Measurements from ENCODE around the gene DLG5. TPM values are rescaled to one million over a fixed set of nuclear protein-coding genes. Genes with fewer than 3 reads are reported as not detected.

Gene DLG5
- total RNA-seq, 1 donor from 2014 or later, result 1.1 TPM

DNA sequence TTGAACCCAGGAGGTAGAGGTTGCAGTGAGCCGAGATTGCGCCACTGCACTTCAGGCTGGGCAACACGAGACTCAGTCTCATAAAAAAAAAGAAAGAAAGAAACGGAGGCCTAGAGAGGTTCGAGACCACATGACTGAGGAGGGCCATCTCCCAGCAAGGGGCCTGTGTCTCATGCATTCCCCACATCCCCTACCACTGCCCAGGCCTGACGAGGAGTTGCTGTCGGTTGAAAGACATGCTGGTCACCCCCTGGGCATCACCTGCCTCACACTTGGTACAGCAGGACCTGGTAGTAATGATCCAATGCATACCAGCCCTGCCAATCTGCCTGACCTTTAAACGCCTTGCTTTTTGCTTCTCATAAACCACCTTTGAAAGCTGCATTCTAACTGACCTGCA is 85.9 kb downstream of the DLG5 start:
- Mint-ChIP-seq H3K4me1 (peaks cover 8% of the 10 kb centered on the region), H3K36me3 (ENCODE audit: low read depth) (no peaks in the 10 kb centered on the region), H3K4me3 (no peak overlapping the region), H3K27me3 (no peaks in the 10 kb centered on the region), H3K9me3 (no peaks in the 10 kb centered on the region), H3K27ac (no peak overlapping the region)
- TF ChIP-seq CTCF (IDR thresholded peaks at IDR 0.05), result no peak
- ChIA-PET POLR2A (no interaction called here), CTCF (no interaction called here)
- intact Hi-C loops (cut with micrococcal nuclease), result no loop called here
- DNase-seq, result no peak
- ATAC-seq (ENCODE audit: low read depth), result no peak

DNA sequence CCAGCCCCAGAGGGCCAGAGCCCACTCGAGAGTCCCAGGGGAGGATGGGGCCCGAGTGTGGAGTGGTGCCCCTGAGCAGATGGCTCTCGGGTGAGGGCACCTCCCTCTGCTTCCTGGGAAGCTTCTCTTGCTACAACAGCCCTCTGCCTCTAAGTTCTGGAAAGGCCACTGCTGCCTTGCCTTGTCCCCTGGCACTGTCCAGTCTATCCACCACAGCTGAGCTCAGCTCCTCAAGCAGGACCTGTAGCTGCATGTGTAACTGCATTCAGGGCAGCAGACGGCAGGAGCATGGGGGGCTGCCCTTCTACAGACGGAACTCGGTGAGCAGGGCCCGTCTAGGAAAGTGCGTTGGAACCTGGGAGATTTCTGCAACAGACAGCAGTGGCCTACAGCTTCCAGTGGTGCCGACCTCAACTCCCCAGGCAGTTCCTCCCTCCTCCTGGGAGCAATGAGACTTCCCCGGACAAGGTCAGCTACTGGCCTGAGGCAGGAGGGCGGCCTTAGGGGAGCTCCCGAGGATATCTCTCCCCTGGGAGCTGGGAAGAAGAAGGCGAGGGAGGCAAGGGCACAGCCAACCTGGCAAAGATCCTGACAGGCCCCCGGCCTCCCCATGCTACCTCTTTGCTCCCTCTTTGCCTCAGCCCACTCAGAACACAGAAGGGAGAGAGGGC is 88.5 kb downstream of the DLG5 start:
- no peak for ATAC-seq (ENCODE audit: low read depth)
- Mint-ChIP-seq H3K4me3 (no peak overlapping the region), H3K36me3 (ENCODE audit: low read depth) (no peaks in the 10 kb centered on the region), H3K9me3 (no peaks in the 10 kb centered on the region), H3K27me3 (no peaks in the 10 kb centered on the region), H3K27ac (no peak overlapping the region), H3K4me1 (peaks cover 8% of the 10 kb centered on the region)
- DNase-seq, result no peak
- TF ChIP-seq CTCF (IDR thresholded peaks at IDR 0.05), result no peak
- CTCF ChIA-PET, result interaction anchor here (1.7 kb wide), 1 partner anchor 118 kb away, joined by 6 read pairs; no protein-coding TSS in a partner anchor
- POLR2A ChIA-PET, result no interaction called here
- intact Hi-C loops (cut with micrococcal nuclease), result loop anchor here (1.0 to 2.0 kb wide), 3 partner anchors 119 to 191 kb away; partner anchors contain the start of gene POLR3A

DNA sequence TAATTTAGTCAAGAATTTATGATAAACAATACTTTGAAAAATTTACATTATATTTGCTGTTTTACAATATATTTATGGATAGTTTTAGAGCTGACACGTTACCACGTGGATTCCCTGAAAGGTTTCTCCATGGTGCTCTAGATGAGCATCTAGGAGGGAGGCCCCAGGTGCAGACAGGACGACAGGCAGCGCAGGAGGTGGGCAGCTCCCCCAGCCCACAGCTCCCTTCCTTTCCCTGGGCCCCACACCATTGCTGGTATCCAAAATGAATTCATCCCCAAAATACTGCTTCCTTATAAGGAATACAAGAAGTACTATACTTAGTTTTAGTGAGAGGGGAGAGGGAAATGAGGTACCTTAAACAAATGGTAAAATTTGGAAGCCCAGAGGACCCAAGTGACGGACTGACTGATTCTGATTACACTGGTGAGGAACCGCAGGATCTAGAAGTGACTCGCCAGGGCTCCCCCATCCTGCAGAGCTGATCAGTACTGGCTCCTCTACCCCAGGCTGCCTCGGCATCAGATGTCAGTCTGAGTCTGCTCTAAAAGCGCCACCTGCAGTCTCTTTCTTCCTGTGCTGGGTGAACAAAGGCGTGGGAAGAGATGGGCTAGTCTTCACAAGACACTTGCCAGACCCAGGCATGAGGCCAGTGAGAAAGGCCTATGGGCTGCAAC is 89.2 kb downstream of the DLG5 start:
- POLR2A ChIA-PET, result no interaction called here
- ATAC-seq (ENCODE audit: low read depth), result peak; percentile 84
- no peak for TF ChIP-seq CTCF (IDR thresholded peaks at IDR 0.05)

GRCh38 chr10:77836299-77836820 is 90.2 kb downstream of the DLG5 start:
- ChIA-PET CTCF (no interaction called here), POLR2A (no interaction called here)
- peak overlapping the region; percentile 68 for H3K27ac Mint-ChIP-seq
- TF ChIP-seq CTCF (IDR thresholded peaks at IDR 0.05), result no peak
- ATAC-seq (ENCODE audit: low read depth) (peak; percentile 70), DNase-seq (no peak)
- peaks cover 8% of the 10 kb centered on the region for H3K4me1 Mint-ChIP-seq
- no peaks in the 10 kb centered on the region for H3K27me3 Mint-ChIP-seq
- peak overlapping the region; percentile 56 for H3K4me3 Mint-ChIP-seq
- H3K9me3 Mint-ChIP-seq, result no peaks in the 10 kb centered on the region
- H3K36me3 Mint-ChIP-seq (ENCODE audit: low read depth), result no peaks in the 10 kb centered on the region
- intact Hi-C loops (cut with micrococcal nuclease), result loop anchor here (2.0 kb wide), 2 partner anchors 126 to 192 kb away; partner anchors contain the start of gene POLR3A

More for the DNA sequence above, 89.2 kb downstream of the DLG5 start:
- Mint-ChIP-seq H3K4me3 (no peak overlapping the region), H3K27me3 (no peaks in the 10 kb centered on the region), H3K9me3 (no peaks in the 10 kb centered on the region), H3K27ac (no peak overlapping the region), H3K36me3 (ENCODE audit: low read depth) (no peaks in the 10 kb centered on the region), H3K4me1 (peaks cover 8% of the 10 kb centered on the region)
- DNase-seq, result no peak
- intact Hi-C loops (cut with micrococcal nuclease), result loop anchor here (1.0 to 2.0 kb wide), 3 partner anchors 118 to 191 kb away; partner anchors contain the start of gene POLR3A
- CTCF ChIA-PET, result interaction anchor here (0.7 to 1.7 kb wide), 2 partner anchors 118 to 124 kb away, joined by 4 to 6 read pairs; no protein-coding TSS in a partner anchor

GRCh38 chr10:77835669-77836086 is 90.9 kb downstream of the DLG5 start:
- TF ChIP-seq CTCF (IDR thresholded peaks at IDR 0.05), result no peak
- ATAC-seq (ENCODE audit: low read depth) (no peak), DNase-seq (no peak)
- Mint-ChIP-seq H3K27ac (no peak overlapping the region), H3K27me3 (no peaks in the 10 kb centered on the region), H3K4me1 (peaks cover 8% of the 10 kb centered on the region), H3K36me3 (ENCODE audit: low read depth) (no peaks in the 10 kb centered on the region), H3K9me3 (no peaks in the 10 kb centered on the region), H3K4me3 (no peak overlapping the region)
- ChIA-PET POLR2A (no interaction called here), CTCF (no interaction called here)
- intact Hi-C loops (cut with micrococcal nuclease), result loop anchor here (2.0 kb wide), 2 partner anchors 125 to 193 kb away; partner anchors contain the start of gene POLR3A

Measured in activated B cell treated with CpG ODN at 0.5 μM for 24 hours (primary cell).